AG04450 (cell line): ENCODE results near the gene CEP85. TPM values are rescaled to one million over a fixed set of nuclear protein-coding genes. Genes with fewer than 3 reads are reported as not detected.

Experiments
- CTCF ChIA-PET: fragments of 300-600, 350-600 bp; formaldehyde crosslinking; extraction: SDS; loops from one replicate; lab custom pipeline; 2022; ENCODE audit warnings: antibody characterized with exemption, inconsistent platforms; lab: Charles Lee
- POLR2A ChIA-PET: fragments of 350-600 bp; formaldehyde crosslinking; extraction: SDS; loops from one replicate; lab custom pipeline; 2021; ENCODE audit warnings: antibody characterized with exemption, inconsistent platforms; lab: Yijun Ruan, JAX
- DNase-seq: peaks from one replicate; pipeline ENCODE4 v3.0.0-alpha.2; 2011; ENCODE audit warnings: low read depth, low spot score
- H3K27ac ChIP-seq: one replicate; pipeline ENCODE4 v1.5.1; 2012; ENCODE audit warnings: low read depth, low read length, control low read depth
- H3K27me3 ChIP-seq: one replicate; pipeline ENCODE4 v1.6.0; 2012; ENCODE audit warnings: low read length; ENCODE audit not compliant: control insufficient read depth, insufficient read depth
- H3K4me3 ChIP-seq: 2 replicates; pipeline ENCODE4 v1.5.1; 2011; ENCODE audit warnings: mild to moderate bottlenecking, low read depth, low read length, control low read depth
- H3K9me3 ChIP-seq: 2 replicates; pipeline ENCODE4 v1.5.1; 2012; ENCODE audit warnings: low read length; ENCODE audit not compliant: control insufficient read depth, insufficient read depth
- polyA plus RNA-seq: library from polyadenylated mRNA; depleted of rRNA; stranded (reverse); fragments of >200 nt; gene quantifications from 2 replicates; pipeline ENCODE4 v1.2.3, GENCODE V29; 2011
- TF ChIP-seq, protein P1 (sequence below): IDR thresholded peaks from 2 replicates; pipeline ENCODE4 v1.5.1; 2011; ENCODE audit warnings: low read depth, low read length, control low read depth, inconsistent platforms

CEP85 gene
- polyA plus RNA-seq, 1 experiment = 5.8 TPM

DNA sequence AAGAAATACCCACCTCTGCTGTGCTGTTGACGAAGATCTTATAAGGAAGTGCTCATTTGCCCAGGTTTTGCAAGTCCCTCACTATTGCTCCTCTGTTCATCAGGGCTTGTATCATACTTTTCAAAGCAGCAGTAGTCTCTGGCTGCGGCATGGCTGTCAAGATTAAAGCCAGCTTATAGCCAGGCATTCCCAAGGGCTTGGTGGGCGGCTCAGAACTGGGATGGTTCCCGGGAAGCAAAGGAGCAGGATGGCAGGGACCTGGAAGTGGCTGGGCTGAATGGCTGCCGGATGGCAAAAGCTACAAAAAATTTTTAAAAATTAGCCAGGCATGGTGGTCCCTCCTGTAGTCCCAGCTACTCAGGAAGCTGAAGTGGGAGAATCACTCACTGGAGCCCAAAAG is 29.2 kb downstream of the CEP85 start:
- no peak for DNase-seq
- TF ChIP-seq, protein P1, sequence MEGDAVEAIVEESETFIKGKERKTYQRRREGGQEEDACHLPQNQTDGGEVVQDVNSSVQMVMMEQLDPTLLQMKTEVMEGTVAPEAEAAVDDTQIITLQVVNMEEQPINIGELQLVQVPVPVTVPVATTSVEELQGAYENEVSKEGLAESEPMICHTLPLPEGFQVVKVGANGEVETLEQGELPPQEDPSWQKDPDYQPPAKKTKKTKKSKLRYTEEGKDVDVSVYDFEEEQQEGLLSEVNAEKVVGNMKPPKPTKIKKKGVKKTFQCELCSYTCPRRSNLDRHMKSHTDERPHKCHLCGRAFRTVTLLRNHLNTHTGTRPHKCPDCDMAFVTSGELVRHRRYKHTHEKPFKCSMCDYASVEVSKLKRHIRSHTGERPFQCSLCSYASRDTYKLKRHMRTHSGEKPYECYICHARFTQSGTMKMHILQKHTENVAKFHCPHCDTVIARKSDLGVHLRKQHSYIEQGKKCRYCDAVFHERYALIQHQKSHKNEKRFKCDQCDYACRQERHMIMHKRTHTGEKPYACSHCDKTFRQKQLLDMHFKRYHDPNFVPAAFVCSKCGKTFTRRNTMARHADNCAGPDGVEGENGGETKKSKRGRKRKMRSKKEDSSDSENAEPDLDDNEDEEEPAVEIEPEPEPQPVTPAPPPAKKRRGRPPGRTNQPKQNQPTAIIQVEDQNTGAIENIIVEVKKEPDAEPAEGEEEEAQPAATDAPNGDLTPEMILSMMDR = no peak
- CTCF ChIA-PET = interaction anchor here (1.0 kb wide), 1 partner anchor 29 kb away, joined by 5 read pairs; the partner anchor contains the start of gene CEP85

DNA sequence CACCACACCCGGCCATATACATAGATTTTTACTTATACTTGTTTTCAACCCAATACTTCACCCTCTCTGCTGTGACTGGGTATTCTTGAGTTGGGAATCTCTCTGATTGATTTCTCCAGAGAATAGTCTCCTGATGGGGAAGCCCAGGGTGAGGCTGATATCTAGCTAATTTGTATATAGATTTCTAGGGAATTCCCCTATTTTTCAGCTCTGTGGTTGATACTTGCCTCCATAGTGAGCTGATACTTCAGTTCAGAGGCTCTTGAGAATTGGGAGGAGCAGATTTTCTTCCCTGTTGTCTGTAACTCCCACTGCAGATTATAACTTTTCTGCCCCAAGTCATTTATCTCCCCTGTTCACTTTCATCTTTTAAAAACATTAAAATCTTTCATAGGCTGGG is 31.4 kb downstream of the CEP85 start:
- peaks cover 16% of the 10 kb centered on the region for H3K9me3 ChIP-seq
- ChIA-PET CTCF (interaction anchor here (1.5 to 2.8 kb wide), 3 partner anchors 10 to 56 kb away, joined by 5 to 16 read pairs (median 12); partner anchors contain the start of gene CEP85), POLR2A (no interaction called here)
- no peak for DNase-seq
- TF ChIP-seq, protein P1 = no peak
- H3K27me3 ChIP-seq = no peaks in the 10 kb centered on the region
- H3K27ac ChIP-seq = no peak overlapping the region
- no peak overlapping the region for H3K4me3 ChIP-seq

More for the DNA sequence above, 29.2 kb downstream of the CEP85 start:
- H3K27ac ChIP-seq = no peak overlapping the region
- POLR2A ChIA-PET = no interaction called here
- H3K4me3 ChIP-seq = no peak overlapping the region
- peaks cover 2% of the 10 kb centered on the region for H3K9me3 ChIP-seq
- no peaks in the 10 kb centered on the region for H3K27me3 ChIP-seq

DNA sequence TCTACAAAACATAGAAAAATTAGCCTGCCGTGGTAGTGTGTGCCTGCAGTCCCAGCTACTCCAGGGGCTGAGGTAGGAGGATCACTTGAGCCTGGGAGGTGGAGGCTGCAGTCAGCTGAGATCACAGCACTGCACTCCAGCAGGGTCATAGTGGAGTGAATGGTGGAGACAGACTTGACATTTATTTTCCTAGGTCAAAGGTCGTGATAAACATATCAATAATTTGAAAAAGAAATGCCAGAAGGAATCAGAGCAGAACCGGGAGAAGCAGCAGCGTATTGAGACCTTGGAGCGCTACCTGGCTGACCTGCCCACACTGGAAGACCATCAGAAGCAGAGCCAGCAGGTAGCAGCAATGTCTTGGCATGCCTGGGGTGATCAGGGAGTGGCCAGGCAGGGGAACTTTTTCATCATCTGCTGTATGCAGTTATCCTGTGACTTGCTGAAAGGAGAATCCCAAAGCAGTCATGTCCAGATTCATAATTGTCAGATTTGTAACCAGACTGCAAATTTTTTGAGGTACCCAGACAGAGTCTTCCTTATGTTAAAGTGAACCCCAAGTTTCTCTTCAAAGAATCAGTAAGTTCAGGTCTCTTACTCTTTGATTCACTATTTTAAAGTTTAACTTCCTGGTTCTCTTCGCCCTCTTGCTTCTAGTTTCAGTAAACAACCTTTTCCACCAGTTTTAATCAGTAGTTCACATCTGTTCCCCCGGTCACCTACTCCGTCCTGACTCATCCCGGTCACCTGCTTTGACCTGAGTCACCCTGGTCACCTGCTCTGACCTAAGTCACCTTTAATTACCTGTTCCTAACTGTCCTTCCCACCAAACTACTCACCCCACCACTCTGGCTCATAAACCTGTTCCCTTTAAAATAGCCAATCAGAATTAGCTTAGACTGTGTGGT is 34.5 kb downstream of the CEP85 start:
- no peak overlapping the region for H3K27ac ChIP-seq
- H3K9me3 ChIP-seq = peaks cover 16% of the 10 kb centered on the region
- TF ChIP-seq, protein P1 = no peak
- CTCF ChIA-PET = interaction anchor here (0.9 to 2.8 kb wide), 3 partner anchors 35 to 53 kb away, joined by 4 to 16 read pairs (median 4); partner anchors contain the start of gene CEP85
- POLR2A ChIA-PET = no interaction called here
- H3K4me3 ChIP-seq = no peak overlapping the region
- no peak for DNase-seq
- no peaks in the 10 kb centered on the region for H3K27me3 ChIP-seq

DNA sequence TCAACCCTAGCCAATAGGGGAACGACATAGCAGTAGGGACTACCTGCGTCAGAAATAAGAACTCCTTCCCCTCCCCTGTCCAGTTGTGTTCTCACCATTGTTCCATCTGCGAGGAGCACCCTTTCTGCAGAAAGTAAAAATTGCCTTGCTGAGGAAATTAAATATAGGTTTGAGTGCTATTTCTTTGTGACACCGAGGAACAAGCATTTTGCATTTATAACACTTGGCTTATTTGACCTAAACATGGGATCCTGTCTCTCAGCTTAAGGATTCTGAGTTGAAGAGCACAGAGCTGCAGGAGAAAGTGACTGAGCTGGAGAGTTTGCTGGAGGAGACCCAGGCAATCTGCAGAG is 35.2 kb downstream of the CEP85 start:
- Histone ChIP-seq H3K27me3 (no peaks in the 10 kb centered on the region), H3K9me3 (peaks cover 16% of the 10 kb centered on the region), H3K4me3 (no peak overlapping the region), H3K27ac (no peak overlapping the region)
- no peak for DNase-seq
- ChIA-PET CTCF (interaction anchor here (0.7 to 1.3 kb wide), 3 partner anchors 18 to 53 kb away, joined by 3 to 4 read pairs (median 4); partner anchors contain the start of gene CEP85), POLR2A (no interaction called here)
- TF ChIP-seq, protein P1 = no peak
